Keratinocyte (primary cell): ENCODE results near the gene NAALADL2.

ENCODE experiments used
- CTCF ChIP-seq, 3 experiments: IDR thresholded peaks in 1 of 3; conservative IDR thresholded peaks in 1 of 3; optimal IDR thresholded peaks in 1 of 3; 2 replicates in 2 of 3; 3 replicates in 1 of 3; pipeline versions ENCODE3 to v1.5.1; 2011; ENCODE audit warnings: low read length in 3 of 3, mild to moderate bottlenecking in 3 of 3, moderate library complexity in 2 of 3, control low read depth in 1 of 3, inconsistent platforms in 1 of 3; ENCODE audit not compliant: insufficient read depth in 2 of 3; ENCODE audit errors: extremely low read depth in 1 of 3
- EZH2 ChIP-seq: IDR thresholded peaks from one replicate; pipeline ENCODE4 v1.6.1; 2012; ENCODE audit warnings: inconsistent platforms, mild to moderate bottlenecking, low read length, moderate library complexity

- TF ChIP-seq CTCF (optimal IDR thresholded peaks at IDR 0.05 in 1 of 3, IDR thresholded peaks at IDR 0.05 in 1 of 3, conservative IDR thresholded peaks at IDR 0.05 in 1 of 3; ENCODE audit: extremely low read depth in 1 of 3, insufficient read depth in 2 of 3, low read length in 3 of 3) (no peak), EZH2 (no peak)
These were observed 146.7 kb downstream of the NAALADL2 start for GRCh38 chr3:175005881-175006280.
